ENCODE results near the gene LIMD2.

LIMD2 gene

GRCh38 chr17:63694950-63695773 is 4.8 kb downstream of the LIMD2 start:
- no peaks in the 10 kb centered on the region for H3K27me3 Mint-ChIP-seq
- peaks cover 62% of the 10 kb centered on the region for H3K4me1 Mint-ChIP-seq
- peak overlapping the region; percentile 22 to 98 for H3K4me3 Mint-ChIP-seq
- DNase-seq (no peak), ATAC-seq (no peak)
- H3K9me3 Mint-ChIP-seq = no peaks in the 10 kb centered on the region
- H3K27ac Mint-ChIP-seq = peak overlapping the region; percentile 76 to 95

GRCh38 chr17:63694229-63694949 is 5.5 kb downstream of the LIMD2 start:
- DNase-seq (peak in 1 of 2 donors; percentile 33), ATAC-seq (no peak)
- Mint-ChIP-seq H3K4me1 (peaks cover 62% of the 10 kb centered on the region), H3K27ac (peak overlapping the region; percentile 61 to 95), H3K4me3 (peak overlapping the region; percentile 22 to 98), H3K9me3 (no peaks in the 10 kb centered on the region), H3K27me3 (no peaks in the 10 kb centered on the region)

GRCh38 chr17:63693411-63694113 is 6.4 kb downstream of the LIMD2 start:
- Mint-ChIP-seq H3K4me1 (peaks cover 66% of the 10 kb centered on the region), H3K9me3 (no peaks in the 10 kb centered on the region), H3K27ac (peak overlapping the region; percentile 59 to 61), H3K4me3 (peak overlapping the region in 1 of 2 donors; percentile 37), H3K27me3 (no peaks in the 10 kb centered on the region)
- no peak for DNase-seq
- ATAC-seq = no peak

- H3K4me1 Mint-ChIP-seq = peaks cover 61% of the 10 kb centered on the region
- ATAC-seq (no peak), DNase-seq (no peak)
- H3K4me3 Mint-ChIP-seq = no peak overlapping the region
- H3K27me3 Mint-ChIP-seq = no peaks in the 10 kb centered on the region
- H3K9me3 Mint-ChIP-seq = no peaks in the 10 kb centered on the region
- no peak overlapping the region for H3K27ac Mint-ChIP-seq
These were observed 7.6 kb downstream of the LIMD2 start for GRCh38 chr17:63692195-63692816.

GRCh38 chr17:63689479-63689878 is 10.4 kb downstream of the LIMD2 start:
- Mint-ChIP-seq H3K4me1 (peaks cover 46% of the 10 kb centered on the region), H3K4me3 (no peak overlapping the region), H3K27ac (peak overlapping the region in 1 of 2 donors; percentile 35), H3K27me3 (no peaks in the 10 kb centered on the region), H3K9me3 (no peaks in the 10 kb centered on the region)
- no peak for DNase-seq
- ATAC-seq = no peak

GRCh38 chr17:63688396-63689020 is 11.4 kb downstream of the LIMD2 start:
- DNase-seq (no peak), ATAC-seq (peak; percentile 41)
- no peaks in the 10 kb centered on the region for H3K9me3 Mint-ChIP-seq
- peak overlapping the region in 1 of 2 donors; percentile 90 for H3K27ac Mint-ChIP-seq
- no peaks in the 10 kb centered on the region for H3K27me3 Mint-ChIP-seq
- H3K4me3 Mint-ChIP-seq = no peak overlapping the region
- H3K4me1 Mint-ChIP-seq = peaks cover 36% of the 10 kb centered on the region

GRCh38 chr17:63686138-63686685 is 13.7 kb downstream of the LIMD2 start:
- no peaks in the 10 kb centered on the region for H3K27me3 Mint-ChIP-seq
- H3K4me1 Mint-ChIP-seq = peaks cover 25% of the 10 kb centered on the region
- H3K27ac Mint-ChIP-seq = peak overlapping the region in 1 of 2 donors; percentile 90
- no peaks in the 10 kb centered on the region for H3K9me3 Mint-ChIP-seq
- H3K4me3 Mint-ChIP-seq = no peak overlapping the region
- no peak for DNase-seq
- peak; percentile 82 for ATAC-seq

GRCh38 chr17:63685578-63685977 is 14.3 kb downstream of the LIMD2 start:
- Mint-ChIP-seq H3K27me3 (no peaks in the 10 kb centered on the region), H3K4me3 (no peak overlapping the region), H3K9me3 (no peaks in the 10 kb centered on the region), H3K27ac (no peak overlapping the region), H3K4me1 (peaks cover 21% of the 10 kb centered on the region)
- ATAC-seq = no peak
- no peak for DNase-seq

GRCh38 chr17:63685041-63685440 is 14.9 kb downstream of the LIMD2 start:
- no peak overlapping the region for H3K4me3 Mint-ChIP-seq
- no peaks in the 10 kb centered on the region for H3K27me3 Mint-ChIP-seq
- peaks cover 21% of the 10 kb centered on the region for H3K4me1 Mint-ChIP-seq
- ATAC-seq (no peak), DNase-seq (no peak)
- H3K9me3 Mint-ChIP-seq = no peaks in the 10 kb centered on the region
- no peak overlapping the region for H3K27ac Mint-ChIP-seq

- DNase-seq (no peak), ATAC-seq (no peak)
- Mint-ChIP-seq H3K4me1 (peaks cover 13% of the 10 kb centered on the region), H3K9me3 (no peaks in the 10 kb centered on the region), H3K27ac (no peak overlapping the region), H3K27me3 (no peaks in the 10 kb centered on the region), H3K4me3 (no peak overlapping the region)
These were observed 16.9 kb downstream of the LIMD2 start for GRCh38 chr17:63682981-63683380.

- no peak overlapping the region for H3K27ac Mint-ChIP-seq
- ATAC-seq (no peak), DNase-seq (no peak)
- peaks cover 13% of the 10 kb centered on the region for H3K4me1 Mint-ChIP-seq
- H3K4me3 Mint-ChIP-seq = no peak overlapping the region
- H3K9me3 Mint-ChIP-seq = no peaks in the 10 kb centered on the region
- H3K27me3 Mint-ChIP-seq = no peaks in the 10 kb centered on the region
These were observed 17.5 kb downstream of the LIMD2 start for GRCh38 chr17:63682441-63682840.

GRCh38 chr17:63681530-63681929 is 18.4 kb downstream of the LIMD2 start:
- H3K4me3 Mint-ChIP-seq = no peak overlapping the region
- peak overlapping the region in 1 of 2 donors; percentile 69 for H3K27ac Mint-ChIP-seq
- no peaks in the 10 kb centered on the region for H3K9me3 Mint-ChIP-seq
- peaks cover 12% of the 10 kb centered on the region for H3K4me1 Mint-ChIP-seq
- no peak for DNase-seq
- no peaks in the 10 kb centered on the region for H3K27me3 Mint-ChIP-seq
- no peak for ATAC-seq

GRCh38 chr17:63680700-63681099 is 19.2 kb downstream of the LIMD2 start:
- ATAC-seq (no peak), DNase-seq (no peak)
- no peaks in the 10 kb centered on the region for H3K9me3 Mint-ChIP-seq
- no peak overlapping the region for H3K4me3 Mint-ChIP-seq
- peaks cover 7% of the 10 kb centered on the region for H3K4me1 Mint-ChIP-seq
- peak overlapping the region in 1 of 2 donors; percentile 91 for H3K27ac Mint-ChIP-seq
- H3K27me3 Mint-ChIP-seq = no peaks in the 10 kb centered on the region

- no peak for ATAC-seq
- Mint-ChIP-seq H3K27me3 (no peaks in the 10 kb centered on the region), H3K27ac (no peak overlapping the region), H3K9me3 (no peaks in the 10 kb centered on the region), H3K4me1 (peaks cover 12% of the 10 kb centered on the region), H3K4me3 (no peak overlapping the region)
- no peak for DNase-seq
These were observed 20.7 kb downstream of the LIMD2 start for GRCh38 chr17:63679214-63679613.

- H3K4me1 Mint-ChIP-seq = peaks cover 12% of the 10 kb centered on the region
- no peaks in the 10 kb centered on the region for H3K9me3 Mint-ChIP-seq
- ATAC-seq = no peak
- no peaks in the 10 kb centered on the region for H3K27me3 Mint-ChIP-seq
- no peak for DNase-seq
- no peak overlapping the region for H3K4me3 Mint-ChIP-seq
- H3K27ac Mint-ChIP-seq = no peak overlapping the region
These were observed 23.3 kb downstream of the LIMD2 start for GRCh38 chr17:63676584-63676983.

Measured in stimulated activated naive CD8-positive, alpha-beta T cell treated with anti-CD3 and anti-CD28 coated beads, Interleukin-15, amount 100 ng/mL, for 72 hours (primary cell).